Measurements from ENCODE around the gene RALGDS. TPM values are rescaled to one million over a fixed set of nuclear protein-coding genes. Genes with fewer than 3 reads are reported as not detected.
A peak's percentile ranks its signal among the peaks of the same experiment; 100 is the strongest.

RALGDS gene
- total and polyA plus RNA-seq, 9 of the 15 experiments (the other 6 are each of a cell fraction or from before 2014, with no cell fraction given): 0.75 to 43.3 (median 27.1) TPM

DNA sequence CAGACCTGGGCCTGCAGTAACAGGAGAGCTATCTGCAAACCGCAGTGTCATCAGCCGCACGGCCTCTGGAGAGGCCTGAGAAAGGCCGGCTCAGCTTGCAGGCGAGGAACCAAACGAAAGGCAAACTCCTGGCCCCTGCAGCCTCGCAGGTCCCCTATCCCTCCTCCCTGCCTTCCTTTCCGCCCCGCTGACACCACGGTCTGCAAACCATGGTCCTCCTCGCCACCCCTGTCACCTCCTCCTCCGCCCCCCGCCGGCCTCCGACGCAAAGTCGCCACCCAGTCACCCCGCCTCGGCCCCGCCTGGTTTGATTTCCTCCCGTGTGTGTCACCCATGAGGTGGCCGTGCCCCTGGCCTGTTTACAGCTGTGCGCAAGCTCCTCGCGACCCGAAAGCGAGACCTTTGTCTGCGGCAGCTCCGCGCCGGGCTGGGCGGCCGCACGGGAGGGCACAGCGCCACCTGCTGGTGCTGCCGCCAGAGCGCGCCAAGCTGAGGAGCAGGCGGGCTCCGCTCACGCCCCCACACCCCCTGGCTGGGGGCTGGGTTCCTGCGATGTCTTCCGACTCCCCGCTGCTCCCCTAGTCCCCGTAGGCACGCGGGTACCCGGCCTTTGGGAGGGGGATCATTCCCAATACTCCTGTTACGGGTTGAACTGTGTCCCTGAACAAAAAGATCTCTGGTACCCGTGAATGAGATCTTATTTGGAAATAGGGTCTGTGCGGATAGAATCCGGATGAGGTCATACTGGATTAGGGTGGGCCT, 23.3 kb upstream of the RALGDS start (continued):
- TF ChIP-seq, protein P1, sequence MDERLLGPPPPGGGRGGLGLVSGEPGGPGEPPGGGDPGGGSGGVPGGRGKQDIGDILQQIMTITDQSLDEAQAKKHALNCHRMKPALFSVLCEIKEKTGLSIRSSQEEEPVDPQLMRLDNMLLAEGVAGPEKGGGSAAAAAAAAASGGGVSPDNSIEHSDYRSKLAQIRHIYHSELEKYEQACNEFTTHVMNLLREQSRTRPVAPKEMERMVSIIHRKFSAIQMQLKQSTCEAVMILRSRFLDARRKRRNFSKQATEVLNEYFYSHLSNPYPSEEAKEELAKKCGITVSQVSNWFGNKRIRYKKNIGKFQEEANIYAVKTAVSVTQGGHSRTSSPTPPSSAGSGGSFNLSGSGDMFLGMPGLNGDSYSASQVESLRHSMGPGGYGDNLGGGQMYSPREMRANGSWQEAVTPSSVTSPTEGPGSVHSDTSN (CRISPR knock-in tag; IDR thresholded peaks at IDR 0.05; ENCODE audit: low read depth): no peak
- TF ChIP-seq, protein P1 (tag; conservative IDR thresholded peaks at IDR 0.05; ENCODE audit: low read depth): no peak
- TF ChIP-seq ZKSCAN1 (IDR thresholded peaks at IDR 0.05; ENCODE audit: low read depth, low read length): 0 out of 2 replicates have a peak, but pooled peaks have one; percentile 18
- no peak for TF ChIP-seq CBX8 (IDR thresholded peaks at IDR 0.05; ENCODE audit: borderline replicate concordance, extremely low read depth, low read depth, low read length, poor library complexity, severe bottlenecking)
- TF ChIP-seq ADNP (tag; IDR thresholded peaks at IDR 0.05): no peak
- no peak for TF ChIP-seq ETV6 (IDR thresholded peaks at IDR 0.05; ENCODE audit: borderline replicate concordance in 1 of 2, low read depth in 2 of 2, low read length in 1 of 2)
- TF ChIP-seq ETV6 (CRISPR knock-in tag; IDR thresholded peaks at IDR 0.05; ENCODE audit: borderline replicate concordance): no peak
- TF ChIP-seq SIN3A (IDR thresholded peaks at IDR 0.05; ENCODE audit: borderline replicate concordance in 2 of 2, control insufficient read depth in 1 of 2, low read depth in 2 of 2, low read length in 2 of 2): peak; percentile 38 to 62; a peak in 2 of 4 replicates
- TF ChIP-seq HMG20A (CRISPR knock-in tag; conservative IDR thresholded peaks at IDR 0.05): no peak
- TF ChIP-seq, protein P2, sequence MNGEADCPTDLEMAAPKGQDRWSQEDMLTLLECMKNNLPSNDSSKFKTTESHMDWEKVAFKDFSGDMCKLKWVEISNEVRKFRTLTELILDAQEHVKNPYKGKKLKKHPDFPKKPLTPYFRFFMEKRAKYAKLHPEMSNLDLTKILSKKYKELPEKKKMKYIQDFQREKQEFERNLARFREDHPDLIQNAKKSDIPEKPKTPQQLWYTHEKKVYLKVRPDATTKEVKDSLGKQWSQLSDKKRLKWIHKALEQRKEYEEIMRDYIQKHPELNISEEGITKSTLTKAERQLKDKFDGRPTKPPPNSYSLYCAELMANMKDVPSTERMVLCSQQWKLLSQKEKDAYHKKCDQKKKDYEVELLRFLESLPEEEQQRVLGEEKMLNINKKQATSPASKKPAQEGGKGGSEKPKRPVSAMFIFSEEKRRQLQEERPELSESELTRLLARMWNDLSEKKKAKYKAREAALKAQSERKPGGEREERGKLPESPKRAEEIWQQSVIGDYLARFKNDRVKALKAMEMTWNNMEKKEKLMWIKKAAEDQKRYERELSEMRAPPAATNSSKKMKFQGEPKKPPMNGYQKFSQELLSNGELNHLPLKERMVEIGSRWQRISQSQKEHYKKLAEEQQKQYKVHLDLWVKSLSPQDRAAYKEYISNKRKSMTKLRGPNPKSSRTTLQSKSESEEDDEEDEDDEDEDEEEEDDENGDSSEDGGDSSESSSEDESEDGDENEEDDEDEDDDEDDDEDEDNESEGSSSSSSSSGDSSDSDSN (IDR thresholded peaks at IDR 0.05; ENCODE audit: borderline replicate concordance in 1 of 2, low read depth in 2 of 2, low read length in 2 of 2): peak in 1 of 2 experiments; percentile 75; a peak in 2 of 4 replicates
- 0 out of 2 replicates have a peak, but pooled peaks have one; percentile 10 for TF ChIP-seq MXI1 (IDR thresholded peaks at IDR 0.05; ENCODE audit: low read depth, low read length)
- TF ChIP-seq CBX5 (IDR thresholded peaks at IDR 0.05; ENCODE audit: borderline replicate concordance, low read depth): 0 out of 2 replicates have a peak, but pooled peaks have one; percentile 15
- no peak for TF ChIP-seq PTRF (tag; IDR thresholded peaks at IDR 0.05)
- no peak for TF ChIP-seq YBX1 (IDR thresholded peaks at IDR 0.05)
- no peak for TF ChIP-seq SMARCB1 (IDR thresholded peaks at IDR 0.05; ENCODE audit: insufficient read length, low read depth)
- TF ChIP-seq DPF2 (IDR thresholded peaks at IDR 0.05): peak; percentile 72
- TF ChIP-seq, protein P3, sequence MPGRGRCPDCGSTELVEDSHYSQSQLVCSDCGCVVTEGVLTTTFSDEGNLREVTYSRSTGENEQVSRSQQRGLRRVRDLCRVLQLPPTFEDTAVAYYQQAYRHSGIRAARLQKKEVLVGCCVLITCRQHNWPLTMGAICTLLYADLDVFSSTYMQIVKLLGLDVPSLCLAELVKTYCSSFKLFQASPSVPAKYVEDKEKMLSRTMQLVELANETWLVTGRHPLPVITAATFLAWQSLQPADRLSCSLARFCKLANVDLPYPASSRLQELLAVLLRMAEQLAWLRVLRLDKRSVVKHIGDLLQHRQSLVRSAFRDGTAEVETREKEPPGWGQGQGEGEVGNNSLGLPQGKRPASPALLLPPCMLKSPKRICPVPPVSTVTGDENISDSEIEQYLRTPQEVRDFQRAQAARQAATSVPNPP (IDR thresholded peaks at IDR 0.05; ENCODE audit: borderline replicate concordance, insufficient read depth, insufficient read length): no peak
- peak; percentile 46; the same call in 1 of the 2 replicates for TF ChIP-seq ZBTB17 (CRISPR knock-in tag; IDR thresholded peaks at IDR 0.05)
- TF ChIP-seq SIRT6 (IDR thresholded peaks at IDR 0.05; ENCODE audit: low read depth, low read length): no peak
- TF ChIP-seq, protein P4, sequence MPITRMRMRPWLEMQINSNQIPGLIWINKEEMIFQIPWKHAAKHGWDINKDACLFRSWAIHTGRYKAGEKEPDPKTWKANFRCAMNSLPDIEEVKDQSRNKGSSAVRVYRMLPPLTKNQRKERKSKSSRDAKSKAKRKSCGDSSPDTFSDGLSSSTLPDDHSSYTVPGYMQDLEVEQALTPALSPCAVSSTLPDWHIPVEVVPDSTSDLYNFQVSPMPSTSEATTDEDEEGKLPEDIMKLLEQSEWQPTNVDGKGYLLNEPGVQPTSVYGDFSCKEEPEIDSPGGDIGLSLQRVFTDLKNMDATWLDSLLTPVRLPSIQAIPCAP (CRISPR knock-in tag; IDR thresholded peaks at IDR 0.05; ENCODE audit: borderline replicate concordance): no peak
